OCI-LY7 (cell line): ENCODE data around the gene TAS2R40. TPM values are rescaled to one million over a fixed set of nuclear protein-coding genes. Genes with fewer than 3 reads are reported as not detected.
A peak's percentile ranks its signal among the peaks of the same experiment; 100 is the strongest.

ENCODE experiments used
- BruUV-seq: library from RNA; stranded (reverse); fragments of 400-500 nt; replicated peaks from 2 replicates; lab custom pipeline; 2021; lab: Mats Ljungman, UMichigan
- CTCF ChIA-PET: fragments of 300-600 bp; sonication (Branson Sonifier 250); formaldehyde crosslinking; loops from one replicate; lab custom pipeline; 2022; ENCODE audit warnings: antibody characterized with exemption; ENCODE audit not compliant: unreplicated experiment; lab: Charles Lee
- POLR2A ChIA-PET: fragments of 300-600 bp; sonication (Branson Sonifier 250); formaldehyde crosslinking; loops from one replicate; lab custom pipeline; 2022; ENCODE audit warnings: antibody characterized with exemption; lab: Charles Lee
- DNase-seq: peaks from one replicate; pipeline ENCODE4 v3.0.0-alpha.2; 2015; ENCODE audit warnings: low spot score
- H2AFZ ChIP-seq: fragments of 200-600 bp; sonication (generic), shearing (Covaris generic); 2 replicates; pipeline ENCODE4 v1.6.1; 2014; ENCODE audit warnings: mild to moderate bottlenecking, antibody characterized with exemption, low read length, moderate library complexity
- H3K27ac ChIP-seq: fragments of 200-600 bp; sonication (generic); 2 replicates; pipeline ENCODE4 v1.5.1; 2014; ENCODE audit warnings: mixed run types, low read depth, mild to moderate bottlenecking, moderate library complexity, low read length, inconsistent platforms; ENCODE audit not compliant: poor library complexity, severe bottlenecking
- H3K36me3 ChIP-seq: fragments of 200-600 bp; sonication (generic); 2 replicates; pipeline ENCODE4 v1.6.1; 2014; ENCODE audit warnings: mild to moderate bottlenecking, antibody characterized with exemption, low read length, moderate library complexity, mixed read lengths; ENCODE audit not compliant: insufficient read depth
- H3K4me1 ChIP-seq: fragments of 200-600 bp; sonication (generic); 2 replicates; pipeline ENCODE4 v1.5.1; 2014; ENCODE audit warnings: mild to moderate bottlenecking, low read length; ENCODE audit not compliant: insufficient read depth, poor library complexity, severe bottlenecking
- H3K4me2 ChIP-seq: fragments of 200-600 bp; sonication (generic); 2 replicates; pipeline ENCODE4 v1.6.1; 2014; ENCODE audit warnings: mild to moderate bottlenecking, low read length
- H3K4me3 ChIP-seq: fragments of 200-600 bp; sonication (generic); 2 replicates; pipeline ENCODE4 v1.5.1; 2014; ENCODE audit warnings: mild to moderate bottlenecking, low read depth, low read length; ENCODE audit not compliant: poor library complexity, severe bottlenecking
- H3K79me2 ChIP-seq: fragments of 200-600 bp; sonication (generic); 2 replicates; pipeline ENCODE4 v1.6.1; 2016; ENCODE audit warnings: low read depth, mild to moderate bottlenecking, low read length, moderate library complexity, mixed read lengths; ENCODE audit not compliant: insufficient read depth
- H3K9me2 ChIP-seq: fragments of 200-600 bp; sonication (generic); 2 replicates; pipeline ENCODE4 v1.6.1; 2016; ENCODE audit warnings: mild to moderate bottlenecking, low read length, mixed read lengths; ENCODE audit not compliant: insufficient read depth
- H3K9me3 ChIP-seq: fragments of 200-600 bp; sonication (generic); 2 replicates; pipeline ENCODE4 v1.6.1; 2014; ENCODE audit warnings: mild to moderate bottlenecking, mixed run types, low read length, mixed read lengths
- H4K20me1 ChIP-seq: fragments of 200-600 bp; sonication (generic); 2 replicates; pipeline ENCODE4 v1.6.1; 2014; ENCODE audit warnings: mild to moderate bottlenecking, antibody characterized with exemption, low read length, moderate library complexity, mixed read lengths; ENCODE audit not compliant: insufficient read depth
- CTCF ChIP-seq: fragments of 200-600 bp; sonication (generic); conservative IDR thresholded peaks from 2 replicates; pipeline ENCODE4 v1.5.1; 2014; ENCODE audit warnings: mild to moderate bottlenecking, antibody characterized with exemption, low read length, moderate library complexity, mixed read lengths
- EZH2phosphoT487 ChIP-seq: fragments of 200-600 bp; sonication (generic); IDR thresholded peaks from 2 replicates; pipeline ENCODE4 v1.6.1; 2018; ENCODE audit warnings: low read depth, borderline replicate concordance, mild to moderate bottlenecking, mixed run types, antibody characterized with exemption, low read length, moderate library complexity, mixed read lengths
- intact Hi-C: fragments of 100-400 bp; cut with micrococcal nuclease; formaldehyde crosslinking; loops from one replicate; pipeline ENCODE4 v1.10.0; 2022; ENCODE audit not compliant: unreplicated experiment
- total RNA-seq, 2 experiments: library from RNA; depleted of rRNA in 1 of 2; stranded (reverse); fragments of >200 nt in 1 of 2; shearing (Covaris generic) in 1 of 2; gene quantifications; 2 replicates each; pipeline ENCODE4 v1.2.3, GENCODE V29; 2014 to 2022

TAS2R40 gene
- total RNA-seq, 2 experiments from 2014 or later: not detected

- H2AFZ ChIP-seq: no peak overlapping the region
- ChIA-PET CTCF (no interaction called here), POLR2A (no interaction called here)
- H3K79me2 ChIP-seq: no peaks in the 10 kb centered on the region
- peaks cover 11% of the 10 kb centered on the region for H3K4me1 ChIP-seq
- no peak overlapping the region for H3K4me3 ChIP-seq
- H3K27ac ChIP-seq: no peak overlapping the region
- no peaks in the 10 kb centered on the region for H3K9me2 ChIP-seq
- no peak for DNase-seq
- no peak for TF ChIP-seq EZH2phosphoT487
- no peak for TF ChIP-seq CTCF
- no TSS peak for BruUV-seq
- intact Hi-C loops: no loop called here
- no peaks in the 10 kb centered on the region for H4K20me1 ChIP-seq
- no peak overlapping the region for H3K4me2 ChIP-seq
- no peaks in the 10 kb centered on the region for H3K36me3 ChIP-seq
- no peaks in the 10 kb centered on the region for H3K9me3 ChIP-seq
These were observed 18.5 kb upstream of the TAS2R40 start for GRCh38 chr7:143203386-143203785.

GRCh38 chr7:143205560-143206293, 16.1 kb upstream of the TAS2R40 start:
- peak overlapping the region; percentile 23 for H3K4me3 ChIP-seq

More at GRCh38 chr7:143205560-143206293, 16.1 kb upstream of the TAS2R40 start:
- H3K9me3 ChIP-seq: no peaks in the 10 kb centered on the region
- no peak overlapping the region for H3K27ac ChIP-seq
- peak; percentile 60 for DNase-seq
- no peaks in the 10 kb centered on the region for H3K79me2 ChIP-seq
- no peak for TF ChIP-seq EZH2phosphoT487
- TF ChIP-seq CTCF: no peak
- no peaks in the 10 kb centered on the region for H3K36me3 ChIP-seq
- peak overlapping the region; percentile 49 for H3K4me2 ChIP-seq
- no TSS peak for BruUV-seq
- POLR2A ChIA-PET: interaction anchor here (1.0 to 1.2 kb wide), 2 partner anchors 189 to 190 kb away, joined by 3 read pairs; no protein-coding TSS in a partner anchor
- no peaks in the 10 kb centered on the region for H3K9me2 ChIP-seq
- intact Hi-C loops: no loop called here
- CTCF ChIA-PET: interaction anchor here (0.8 kb wide), 1 partner anchor 10 kb away, joined by 4 read pairs; no protein-coding TSS in a partner anchor
- H3K4me1 ChIP-seq: peaks cover 11% of the 10 kb centered on the region
- peak overlapping the region; percentile 61; the same call in 1 of the 2 replicates for H2AFZ ChIP-seq
- H4K20me1 ChIP-seq: no peaks in the 10 kb centered on the region
